ENCODE results near the gene PHYHD1.

GRCh38 chr9:128901822-128902221, 19.0 kb upstream of the PHYHD1 start:
- TF ChIP-seq POLR2AphosphoS5 (IDR thresholded peaks at IDR 0.05; ENCODE audit: insufficient read depth, low read depth, low read length) = peak; percentile 4
- TF ChIP-seq MYC (IDR thresholded peaks at IDR 0.05; ENCODE audit: low read depth, low read length) = no peak
- TF ChIP-seq MAX (IDR thresholded peaks at IDR 0.05; ENCODE audit: insufficient read depth, insufficient read length) = no peak
- TF ChIP-seq CTCF (IDR thresholded peaks at IDR 0.05; ENCODE audit: extremely low read depth in 1 of 2, insufficient read depth in 1 of 2, low read depth in 1 of 2, low read length in 2 of 2) = no peak
